ENCODE data around the gene SORCS2.

The SORCS2 gene

DNA sequence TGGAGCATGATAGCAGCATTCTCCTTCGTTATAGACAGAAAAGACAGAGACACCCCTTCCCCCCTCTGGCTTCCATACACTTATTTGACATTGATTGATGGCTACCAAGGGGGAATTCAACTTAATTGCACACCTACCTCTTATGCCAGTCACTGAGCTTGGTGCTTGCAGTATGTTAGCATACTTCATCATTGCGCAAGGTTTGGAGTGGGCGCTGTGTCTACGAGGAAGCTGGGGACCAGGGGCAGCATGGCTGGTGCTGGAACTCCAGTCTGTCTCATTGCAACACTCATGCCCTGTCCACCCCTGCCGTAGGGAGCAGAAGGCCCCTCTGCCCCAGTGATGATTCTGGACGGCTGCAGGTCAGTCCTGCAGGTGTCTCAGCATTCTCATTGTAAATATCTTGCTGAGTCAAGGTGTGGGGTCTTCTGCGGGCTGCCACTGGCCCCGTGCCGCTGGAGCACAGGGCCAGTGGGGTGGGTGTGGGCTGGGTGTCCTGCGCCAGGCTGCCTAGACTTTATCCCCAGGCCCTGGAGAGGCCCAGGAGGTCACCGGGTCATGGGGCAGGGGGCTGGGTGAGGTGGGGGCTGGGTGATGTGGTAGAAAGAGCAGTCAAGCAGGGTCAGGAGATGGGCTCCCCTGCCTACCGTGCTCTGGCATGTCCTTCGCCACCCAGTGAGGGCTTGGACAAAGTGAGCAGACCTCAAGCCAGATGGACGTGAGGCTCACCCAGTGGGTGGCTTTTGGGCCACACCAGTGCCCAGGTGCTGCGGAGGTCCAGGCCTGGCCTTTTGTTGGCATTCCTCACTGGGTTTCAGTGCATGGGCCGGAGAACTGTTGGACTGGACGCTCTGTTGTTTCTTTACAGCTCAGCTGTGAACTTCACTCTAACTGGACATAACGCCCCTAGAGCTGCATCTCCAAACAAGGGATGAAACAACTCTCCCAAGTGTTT, 156.9 kb downstream of the SORCS2 start:
- Histone ChIP-seq H3K4me1 (ENCODE audit: low read length) (no peaks in the 10 kb centered on the region), H3K4me3 (ENCODE audit: low read length) (no peak overlapping the region), H3K27ac (ENCODE audit: low read length) (no peak overlapping the region), H3K79me2 (ENCODE audit: low read length) (no peaks in the 10 kb centered on the region), H2AFZ (ENCODE audit: low read depth, low read length) (no peak overlapping the region), H3K27me3 (ENCODE audit: low read depth, low read length) (no peaks in the 10 kb centered on the region; the same call in 1 of the 2 replicates), H3K9me3 (ENCODE audit: insufficient read depth, low read length) (no peaks in the 10 kb centered on the region), H4K20me1 (ENCODE audit: insufficient read depth, low read length) (no peaks in the 10 kb centered on the region), H3K9ac (ENCODE audit: low read length) (no peak overlapping the region), H3K4me2 (ENCODE audit: low read length) (no peak overlapping the region), H3K36me3 (replicated peaks; ENCODE audit: low read depth, low read length) (no peaks in the 10 kb centered on the region)
- TF ChIP-seq, protein P1, sequence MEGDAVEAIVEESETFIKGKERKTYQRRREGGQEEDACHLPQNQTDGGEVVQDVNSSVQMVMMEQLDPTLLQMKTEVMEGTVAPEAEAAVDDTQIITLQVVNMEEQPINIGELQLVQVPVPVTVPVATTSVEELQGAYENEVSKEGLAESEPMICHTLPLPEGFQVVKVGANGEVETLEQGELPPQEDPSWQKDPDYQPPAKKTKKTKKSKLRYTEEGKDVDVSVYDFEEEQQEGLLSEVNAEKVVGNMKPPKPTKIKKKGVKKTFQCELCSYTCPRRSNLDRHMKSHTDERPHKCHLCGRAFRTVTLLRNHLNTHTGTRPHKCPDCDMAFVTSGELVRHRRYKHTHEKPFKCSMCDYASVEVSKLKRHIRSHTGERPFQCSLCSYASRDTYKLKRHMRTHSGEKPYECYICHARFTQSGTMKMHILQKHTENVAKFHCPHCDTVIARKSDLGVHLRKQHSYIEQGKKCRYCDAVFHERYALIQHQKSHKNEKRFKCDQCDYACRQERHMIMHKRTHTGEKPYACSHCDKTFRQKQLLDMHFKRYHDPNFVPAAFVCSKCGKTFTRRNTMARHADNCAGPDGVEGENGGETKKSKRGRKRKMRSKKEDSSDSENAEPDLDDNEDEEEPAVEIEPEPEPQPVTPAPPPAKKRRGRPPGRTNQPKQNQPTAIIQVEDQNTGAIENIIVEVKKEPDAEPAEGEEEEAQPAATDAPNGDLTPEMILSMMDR (IDR thresholded peaks at IDR 0.05; ENCODE audit: low read depth, low read length), result no peak
- TF ChIP-seq EZH2phosphoT487 (IDR thresholded peaks at IDR 0.05; ENCODE audit: low read depth), result no peak

GRCh38 chr4:7350396-7350795, 158.1 kb downstream of the SORCS2 start:
- no peak overlapping the region for H3K27ac ChIP-seq (ENCODE audit: low read length)
- H3K4me1 ChIP-seq (ENCODE audit: low read length), result no peaks in the 10 kb centered on the region
- H2AFZ ChIP-seq (ENCODE audit: low read depth, low read length), result no peak overlapping the region
- H4K20me1 ChIP-seq (ENCODE audit: insufficient read depth, low read length), result no peaks in the 10 kb centered on the region
- TF ChIP-seq EZH2phosphoT487 (IDR thresholded peaks at IDR 0.05; ENCODE audit: low read depth), result no peak
- TF ChIP-seq, protein P1 (IDR thresholded peaks at IDR 0.05; ENCODE audit: low read depth, low read length), result no peak
- H3K79me2 ChIP-seq (ENCODE audit: low read length), result no peaks in the 10 kb centered on the region
- no peaks in the 10 kb centered on the region; the same call in 1 of the 2 replicates for H3K27me3 ChIP-seq (ENCODE audit: low read depth, low read length)
- H3K4me2 ChIP-seq (ENCODE audit: low read length), result no peak overlapping the region
- no peak overlapping the region for H3K4me3 ChIP-seq (ENCODE audit: low read length)
- H3K9ac ChIP-seq (ENCODE audit: low read length), result no peak overlapping the region
- no peaks in the 10 kb centered on the region for H3K36me3 ChIP-seq (replicated peaks; ENCODE audit: low read depth, low read length)
- H3K9me3 ChIP-seq (ENCODE audit: insufficient read depth, low read length), result no peaks in the 10 kb centered on the region

DNA sequence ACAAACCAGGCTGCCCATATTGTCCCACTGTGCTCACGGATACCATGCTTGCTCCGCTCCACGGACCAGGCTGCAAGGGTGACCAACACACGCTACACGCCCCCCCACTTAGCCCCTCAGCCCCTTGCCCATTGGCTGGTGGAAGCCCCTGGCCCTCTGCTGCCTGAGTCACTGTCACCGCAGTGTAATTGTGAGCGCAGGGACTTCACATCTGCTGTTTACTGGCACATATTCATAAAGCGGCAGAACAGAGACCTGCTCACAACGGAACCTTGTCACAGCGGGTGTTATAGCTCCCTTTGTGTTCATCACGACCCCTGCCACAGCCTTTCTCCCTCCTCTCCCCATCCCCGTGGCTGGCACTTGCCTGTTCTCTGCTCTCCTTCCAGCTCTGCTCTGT, 158.7 kb downstream of the SORCS2 start:
- Histone ChIP-seq H3K9ac (ENCODE audit: low read length) (no peak overlapping the region), H3K27ac (ENCODE audit: low read length) (no peak overlapping the region), H3K27me3 (ENCODE audit: low read depth, low read length) (no peaks in the 10 kb centered on the region; the same call in 1 of the 2 replicates), H3K9me3 (ENCODE audit: insufficient read depth, low read length) (no peaks in the 10 kb centered on the region), H3K4me2 (ENCODE audit: low read length) (no peak overlapping the region), H4K20me1 (ENCODE audit: insufficient read depth, low read length) (no peaks in the 10 kb centered on the region), H3K79me2 (ENCODE audit: low read length) (no peaks in the 10 kb centered on the region), H3K36me3 (replicated peaks; ENCODE audit: low read depth, low read length) (no peaks in the 10 kb centered on the region), H2AFZ (ENCODE audit: low read depth, low read length) (no peak overlapping the region), H3K4me3 (ENCODE audit: low read length) (no peak overlapping the region), H3K4me1 (ENCODE audit: low read length) (no peaks in the 10 kb centered on the region)
- TF ChIP-seq, protein P1 (IDR thresholded peaks at IDR 0.05; ENCODE audit: low read depth, low read length), result no peak
- no peak for TF ChIP-seq EZH2phosphoT487 (IDR thresholded peaks at IDR 0.05; ENCODE audit: low read depth)

GRCh38 chr4:7352486-7352885, 160.1 kb downstream of the SORCS2 start:
- Histone ChIP-seq H3K27me3 (ENCODE audit: low read depth, low read length) (no peaks in the 10 kb centered on the region; the same call in 1 of the 2 replicates), H3K4me3 (ENCODE audit: low read length) (no peak overlapping the region), H2AFZ (ENCODE audit: low read depth, low read length) (no peak overlapping the region), H3K79me2 (ENCODE audit: low read length) (no peaks in the 10 kb centered on the region), H4K20me1 (ENCODE audit: insufficient read depth, low read length) (no peaks in the 10 kb centered on the region), H3K36me3 (replicated peaks; ENCODE audit: low read depth, low read length) (no peaks in the 10 kb centered on the region), H3K9ac (ENCODE audit: low read length) (no peak overlapping the region), H3K4me2 (ENCODE audit: low read length) (no peak overlapping the region), H3K9me3 (ENCODE audit: insufficient read depth, low read length) (no peaks in the 10 kb centered on the region), H3K4me1 (ENCODE audit: low read length) (no peaks in the 10 kb centered on the region), H3K27ac (ENCODE audit: low read length) (no peak overlapping the region)
- TF ChIP-seq EZH2phosphoT487 (IDR thresholded peaks at IDR 0.05; ENCODE audit: low read depth), result no peak
- TF ChIP-seq, protein P1 (IDR thresholded peaks at IDR 0.05; ENCODE audit: low read depth, low read length), result no peak
